RPMI8226 (cell line): ENCODE results near the gene ABHD14A.
"Not testable (repeated sequence)": the region's sequence is repeated elsewhere in the genome, so short reads cannot be mapped to it uniquely, and the experiment has no call there.

ENCODE experiments used
- DNase-seq: peaks from one replicate; pipeline ENCODE4 v3.0.0-alpha.2; 2015

Gene ABHD14A

GRCh38 chr3:51977446-51978142, 2.7 kb downstream of the ABHD14A start:
- DNase-seq, result no peak

- DNase-seq, result no peak
Observed at GRCh38 chr3:51978143-51978502, 3.3 kb downstream of the ABHD14A start.

GRCh38 chr3:51980253-51980652, 5.4 kb downstream of the ABHD14A start:
- DNase-seq, result no peak

GRCh38 chr3:51982352-51982837, 7.5 kb downstream of the ABHD14A start:
- DNase-seq, result peak; percentile 87

- peak; percentile 87 for DNase-seq
Observed at GRCh38 chr3:51982838-51983577, 8.1 kb downstream of the ABHD14A start, which contains the start of gene ACY1. Gene ACY1 (plus strand): TSS chr3:51983535. CDS start chr3:51984065, 530 bp downstream.

GRCh38 chr3:51983578-51984268, 8.9 kb downstream of the ABHD14A start:
- no peak for DNase-seq

- DNase-seq, result no peak
Observed at GRCh38 chr3:51984269-51984647, 9.4 kb downstream of the ABHD14A start.

GRCh38 chr3:51985063-51985462, 10.2 kb downstream of the ABHD14A start:
- no peak for DNase-seq

GRCh38 chr3:51986010-51986947, 11.4 kb downstream of the ABHD14A start:
- DNase-seq, result no peak

GRCh38 chr3:51987568-51987967, 12.7 kb downstream of the ABHD14A start:
- no peak for DNase-seq

GRCh38 chr3:51988286-51989146, 13.7 kb downstream of the ABHD14A start:
- no peak for DNase-seq

- DNase-seq, result not testable (repeated sequence)
Observed at GRCh38 chr3:51990501-51990971, 15.7 kb downstream of the ABHD14A start.

GRCh38 chr3:51992017-51992682, 17.3 kb downstream of the ABHD14A start:
- DNase-seq, result no peak

- not testable (repeated sequence) for DNase-seq
Observed at GRCh38 chr3:51993657-51994056, 18.8 kb downstream of the ABHD14A start.

- no peak for DNase-seq
Observed at GRCh38 chr3:51994530-51994929, 19.7 kb downstream of the ABHD14A start.

GRCh38 chr3:51995346-51996163, 20.7 kb downstream of the ABHD14A start, which contains the start of gene RPL29:
Gene RPL29 (minus strand): TSS chr3:51995895. CDS start chr3:51995461, 434 bp downstream.
- peak; percentile 95 for DNase-seq

GRCh38 chr3:51997172-51997571, 22.3 kb downstream of the ABHD14A start:
- DNase-seq, result no peak

GRCh38 chr3:51997935-51998596, 23.2 kb downstream of the ABHD14A start:
- no peak for DNase-seq

- DNase-seq, result no peak
Observed at GRCh38 chr3:51998774-51999173, 23.9 kb downstream of the ABHD14A start.
